Progenitor cell of endocrine pancreas (in vitro differentiated cells): ENCODE data around the gene SLC25A31. TPM values are rescaled to one million over a fixed set of nuclear protein-coding genes. Genes with fewer than 3 reads are reported as not detected.

Experiments used
- DNase-seq: peaks from one replicate; pipeline ENCODE4 v3.0.0; 2021; ENCODE audit warnings: low spot score; ENCODE audit not compliant: unreplicated experiment
- H3K27ac Mint-ChIP-seq: 2 replicates; pipeline ENCODE4 v1.8.0; 2021; ENCODE audit warnings: mild to moderate bottlenecking, moderate library complexity, mixed read lengths
- H3K27me3 Mint-ChIP-seq: 2 replicates; pipeline ENCODE4 v1.8.0; 2021; ENCODE audit warnings: mixed read lengths
- H3K36me3 Mint-ChIP-seq: 2 replicates; pipeline ENCODE4 v1.8.0; 2022; ENCODE audit warnings: mixed read lengths; ENCODE audit not compliant: insufficient read depth
- H3K4me1 Mint-ChIP-seq: 2 replicates; pipeline ENCODE4 v1.8.0; 2021; ENCODE audit warnings: low read depth, mixed read lengths
- H3K4me3 Mint-ChIP-seq: 2 replicates; pipeline ENCODE4 v1.8.0; 2021; ENCODE audit warnings: low read depth, mild to moderate bottlenecking, moderate library complexity, mixed read lengths
- H3K9me3 Mint-ChIP-seq: 2 replicates; pipeline ENCODE4 v1.8.0; 2021; ENCODE audit warnings: low read depth, mixed read lengths
- total RNA-seq: library from RNA; stranded (reverse); gene quantifications from 2 replicates; pipeline ENCODE4 v1.2.1, GENCODE V29; 2021
- TF ChIP-seq, protein P1 (sequence below): fragments of 200-600 bp; sonication (generic); IDR thresholded peaks from one replicate; pipeline ENCODE4 v1.5.0; 2021; ENCODE audit warnings: antibody characterized with exemption, mild to moderate bottlenecking; ENCODE audit not compliant: unreplicated experiment

The SLC25A31 gene
- total RNA-seq, 1 donor from 2014 or later = not detected

DNA sequence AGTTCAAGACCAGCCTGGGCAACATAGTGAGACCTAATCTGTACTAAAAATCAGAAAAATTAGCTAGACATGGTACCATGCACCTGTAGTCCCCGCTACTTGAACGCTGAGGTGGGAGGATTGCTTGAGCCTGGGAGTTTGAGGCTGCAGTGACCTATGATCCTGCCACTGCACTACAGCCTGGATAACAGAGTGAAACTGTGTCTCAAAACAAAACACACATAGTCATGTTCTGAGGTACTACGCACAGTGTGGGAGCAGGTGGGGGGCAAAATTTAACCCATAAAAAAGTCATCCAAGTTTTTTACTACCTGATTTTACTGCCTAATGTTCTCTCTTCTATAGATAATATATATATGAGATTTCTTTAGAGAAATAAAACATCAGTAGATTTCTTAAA, 80.4 kb downstream of the SLC25A31 start:
- TF ChIP-seq, protein P1, sequence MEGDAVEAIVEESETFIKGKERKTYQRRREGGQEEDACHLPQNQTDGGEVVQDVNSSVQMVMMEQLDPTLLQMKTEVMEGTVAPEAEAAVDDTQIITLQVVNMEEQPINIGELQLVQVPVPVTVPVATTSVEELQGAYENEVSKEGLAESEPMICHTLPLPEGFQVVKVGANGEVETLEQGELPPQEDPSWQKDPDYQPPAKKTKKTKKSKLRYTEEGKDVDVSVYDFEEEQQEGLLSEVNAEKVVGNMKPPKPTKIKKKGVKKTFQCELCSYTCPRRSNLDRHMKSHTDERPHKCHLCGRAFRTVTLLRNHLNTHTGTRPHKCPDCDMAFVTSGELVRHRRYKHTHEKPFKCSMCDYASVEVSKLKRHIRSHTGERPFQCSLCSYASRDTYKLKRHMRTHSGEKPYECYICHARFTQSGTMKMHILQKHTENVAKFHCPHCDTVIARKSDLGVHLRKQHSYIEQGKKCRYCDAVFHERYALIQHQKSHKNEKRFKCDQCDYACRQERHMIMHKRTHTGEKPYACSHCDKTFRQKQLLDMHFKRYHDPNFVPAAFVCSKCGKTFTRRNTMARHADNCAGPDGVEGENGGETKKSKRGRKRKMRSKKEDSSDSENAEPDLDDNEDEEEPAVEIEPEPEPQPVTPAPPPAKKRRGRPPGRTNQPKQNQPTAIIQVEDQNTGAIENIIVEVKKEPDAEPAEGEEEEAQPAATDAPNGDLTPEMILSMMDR = no peak
- Mint-ChIP-seq H3K27ac (no peak overlapping the region), H3K4me1 (no peaks in the 10 kb centered on the region), H3K27me3 (no peaks in the 10 kb centered on the region), H3K4me3 (no peak overlapping the region), H3K36me3 (no peaks in the 10 kb centered on the region), H3K9me3 (no peaks in the 10 kb centered on the region)
- DNase-seq = no peak

DNA sequence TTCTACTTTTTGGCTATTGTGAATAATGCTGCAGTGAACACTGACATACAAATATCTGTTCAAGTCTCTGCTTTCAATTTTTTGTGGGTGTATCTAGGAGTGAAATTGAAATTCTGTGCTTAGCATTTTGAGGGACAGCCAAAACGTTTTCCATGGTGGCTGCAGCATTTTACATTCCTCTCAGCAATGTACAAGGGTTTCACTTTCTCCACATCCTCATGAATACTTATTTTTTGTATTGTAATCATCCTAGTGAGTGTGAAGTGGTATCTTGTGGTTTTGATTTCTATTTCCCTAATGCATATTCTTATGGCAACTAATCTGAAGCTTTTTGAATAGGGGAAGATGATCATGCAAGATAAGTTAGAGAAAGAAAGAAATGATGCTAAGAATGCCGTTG, 92.2 kb downstream of the SLC25A31 start:
- Mint-ChIP-seq H3K36me3 (no peaks in the 10 kb centered on the region), H3K4me1 (no peaks in the 10 kb centered on the region), H3K27ac (no peak overlapping the region), H3K9me3 (no peaks in the 10 kb centered on the region), H3K4me3 (no peak overlapping the region), H3K27me3 (no peaks in the 10 kb centered on the region)
- TF ChIP-seq, protein P1 = no peak
- no peak for DNase-seq

Other genes with a start within 250 kb of the SLC25A31 start
- gene INTU, start 97.4 kb upstream of the SLC25A31 start, total RNA-seq = 18.0 and 18.8 TPM in 2 replicates
- 3.5 and 4.8 TPM in 2 replicates for gene HSPA4L, start 51.9 kb downstream of the SLC25A31 start, total RNA-seq
- gene PLK4, start 150.5 kb downstream of the SLC25A31 start, total RNA-seq = 21.7 and 24.7 TPM in 2 replicates
- gene MFSD8, start 234.8 kb downstream of the SLC25A31 start, total RNA-seq = 28.7 and 32.6 TPM in 2 replicates
- 19.4 and 19.9 TPM in 2 replicates for gene ABHD18, start 235.0 kb downstream of the SLC25A31 start, total RNA-seq